ENCODE results near the gene SEMA4D.

Gene SEMA4D

GRCh38 chr9:89497978-89498851 is at the start of gene SEMA4D:
SEMA4D (minus strand) TSS chr9:89498113; CDS start chr9:89405456, 92,657 bp downstream.
- TF ChIP-seq POLR2A (IDR thresholded peaks at IDR 0.05; ENCODE audit: low read length) (no peak), GATA1 (IDR thresholded peaks at IDR 0.05; ENCODE audit: low read depth, low read length) (no peak)
- peak; percentile 65 to 66 for DNase-seq

GRCh38 chr9:89547000-89547399 is 49.1 kb upstream of the SEMA4D start:
- no peak for DNase-seq
- no peak for TF ChIP-seq GATA1 (IDR thresholded peaks at IDR 0.05; ENCODE audit: low read depth, low read length)
- TF ChIP-seq POLR2A (IDR thresholded peaks at IDR 0.05; ENCODE audit: low read length), result no peak

- TF ChIP-seq GATA1 (IDR thresholded peaks at IDR 0.05; ENCODE audit: low read depth, low read length) (no peak), POLR2A (IDR thresholded peaks at IDR 0.05; ENCODE audit: low read length) (no peak)
- DNase-seq, result no peak
Measured at GRCh38 chr9:89544279-89544661, 46.4 kb upstream of the SEMA4D start.

- TF ChIP-seq GATA1 (IDR thresholded peaks at IDR 0.05; ENCODE audit: low read depth, low read length) (no peak), POLR2A (IDR thresholded peaks at IDR 0.05; ENCODE audit: low read length) (no peak)
- no peak for DNase-seq
Measured at GRCh38 chr9:89543621-89544278, 45.8 kb upstream of the SEMA4D start.

GRCh38 chr9:89543111-89543510 is 45.2 kb upstream of the SEMA4D start:
- TF ChIP-seq POLR2A (IDR thresholded peaks at IDR 0.05; ENCODE audit: low read length) (no peak), GATA1 (IDR thresholded peaks at IDR 0.05; ENCODE audit: low read depth, low read length) (no peak)
- no peak for DNase-seq

- TF ChIP-seq POLR2A (IDR thresholded peaks at IDR 0.05; ENCODE audit: low read length), result no peak
- TF ChIP-seq GATA1 (IDR thresholded peaks at IDR 0.05; ENCODE audit: low read depth, low read length), result no peak
- DNase-seq, result no peak
Measured at GRCh38 chr9:89542401-89543021, 44.6 kb upstream of the SEMA4D start.

GRCh38 chr9:89541798-89542197 is 43.9 kb upstream of the SEMA4D start:
- DNase-seq, result no peak
- TF ChIP-seq POLR2A (IDR thresholded peaks at IDR 0.05; ENCODE audit: low read length), result no peak
- no peak for TF ChIP-seq GATA1 (IDR thresholded peaks at IDR 0.05; ENCODE audit: low read depth, low read length)

GRCh38 chr9:89539374-89539773 is 41.5 kb upstream of the SEMA4D start:
- no peak for DNase-seq
- no peak for TF ChIP-seq GATA1 (IDR thresholded peaks at IDR 0.05; ENCODE audit: low read depth, low read length)
- no peak for TF ChIP-seq POLR2A (IDR thresholded peaks at IDR 0.05; ENCODE audit: low read length)

GRCh38 chr9:89538871-89539270 is 41.0 kb upstream of the SEMA4D start:
- DNase-seq, result no peak
- TF ChIP-seq GATA1 (IDR thresholded peaks at IDR 0.05; ENCODE audit: low read depth, low read length), result no peak
- TF ChIP-seq POLR2A (IDR thresholded peaks at IDR 0.05; ENCODE audit: low read length), result no peak

- no peak for TF ChIP-seq POLR2A (IDR thresholded peaks at IDR 0.05; ENCODE audit: low read length)
- TF ChIP-seq GATA1 (IDR thresholded peaks at IDR 0.05; ENCODE audit: low read depth, low read length), result no peak
- no peak for DNase-seq
Measured at GRCh38 chr9:89537166-89537565, 39.3 kb upstream of the SEMA4D start.

GRCh38 chr9:89536600-89536999 is 38.7 kb upstream of the SEMA4D start:
- peak; percentile 19 to 62 for DNase-seq
- TF ChIP-seq GATA1 (IDR thresholded peaks at IDR 0.05; ENCODE audit: low read depth, low read length), result no peak
- TF ChIP-seq POLR2A (IDR thresholded peaks at IDR 0.05; ENCODE audit: low read length), result no peak

- DNase-seq, result no peak
Measured at GRCh38 chr9:89536145-89536574, 38.2 kb upstream of the SEMA4D start.

GRCh38 chr9:89535461-89535860 is 37.5 kb upstream of the SEMA4D start:
- no peak for DNase-seq
- TF ChIP-seq GATA1 (IDR thresholded peaks at IDR 0.05; ENCODE audit: low read depth, low read length), result no peak
- no peak for TF ChIP-seq POLR2A (IDR thresholded peaks at IDR 0.05; ENCODE audit: low read length)

More at GRCh38 chr9:89536145-89536574, 38.2 kb upstream of the SEMA4D start:
- TF ChIP-seq GATA1 (IDR thresholded peaks at IDR 0.05; ENCODE audit: low read depth, low read length), result no peak
- no peak for TF ChIP-seq POLR2A (IDR thresholded peaks at IDR 0.05; ENCODE audit: low read length)

All from erythroblast (primary cell).